ENCODE data around the gene CACNA2D1.

DNA sequence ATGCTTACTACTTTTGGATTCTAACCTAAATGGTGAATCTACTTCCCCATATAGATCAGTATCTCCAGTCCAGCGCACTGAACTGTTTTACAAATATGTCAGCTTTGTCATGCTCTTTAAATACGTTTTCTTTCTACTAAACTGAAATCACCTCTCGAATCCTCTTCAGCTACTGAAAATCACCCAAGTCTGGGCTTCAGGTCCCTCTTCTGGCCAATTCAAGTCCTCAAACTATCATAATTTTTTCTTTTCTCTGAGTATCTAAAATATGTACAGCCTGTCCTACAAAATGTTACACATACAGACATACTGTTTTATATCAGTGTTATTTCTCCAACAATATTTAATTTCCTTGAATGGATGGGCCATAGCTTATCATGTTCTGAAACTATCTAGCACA, 84.2 kb downstream of the CACNA2D1 start:
- TF ChIP-seq, protein P1, sequence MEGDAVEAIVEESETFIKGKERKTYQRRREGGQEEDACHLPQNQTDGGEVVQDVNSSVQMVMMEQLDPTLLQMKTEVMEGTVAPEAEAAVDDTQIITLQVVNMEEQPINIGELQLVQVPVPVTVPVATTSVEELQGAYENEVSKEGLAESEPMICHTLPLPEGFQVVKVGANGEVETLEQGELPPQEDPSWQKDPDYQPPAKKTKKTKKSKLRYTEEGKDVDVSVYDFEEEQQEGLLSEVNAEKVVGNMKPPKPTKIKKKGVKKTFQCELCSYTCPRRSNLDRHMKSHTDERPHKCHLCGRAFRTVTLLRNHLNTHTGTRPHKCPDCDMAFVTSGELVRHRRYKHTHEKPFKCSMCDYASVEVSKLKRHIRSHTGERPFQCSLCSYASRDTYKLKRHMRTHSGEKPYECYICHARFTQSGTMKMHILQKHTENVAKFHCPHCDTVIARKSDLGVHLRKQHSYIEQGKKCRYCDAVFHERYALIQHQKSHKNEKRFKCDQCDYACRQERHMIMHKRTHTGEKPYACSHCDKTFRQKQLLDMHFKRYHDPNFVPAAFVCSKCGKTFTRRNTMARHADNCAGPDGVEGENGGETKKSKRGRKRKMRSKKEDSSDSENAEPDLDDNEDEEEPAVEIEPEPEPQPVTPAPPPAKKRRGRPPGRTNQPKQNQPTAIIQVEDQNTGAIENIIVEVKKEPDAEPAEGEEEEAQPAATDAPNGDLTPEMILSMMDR (IDR thresholded peaks at IDR 0.05): no peak
- TF ChIP-seq POLR2AphosphoS5 (IDR thresholded peaks at IDR 0.05): no peak
